AG04450 (cell line): ENCODE data around the gene LOXL4. TPM values are rescaled to one million over a fixed set of nuclear protein-coding genes. Genes with fewer than 3 reads are reported as not detected.

Source experiments
- CTCF ChIA-PET: fragments of 300-600, 350-600 bp; formaldehyde crosslinking; extraction: SDS; loops from one replicate; lab custom pipeline; 2022; ENCODE audit warnings: antibody characterized with exemption, inconsistent platforms; lab: Charles Lee
- POLR2A ChIA-PET: fragments of 350-600 bp; formaldehyde crosslinking; extraction: SDS; loops from one replicate; lab custom pipeline; 2021; ENCODE audit warnings: antibody characterized with exemption, inconsistent platforms; lab: Yijun Ruan, JAX
- DNase-seq: peaks from one replicate; pipeline ENCODE4 v3.0.0-alpha.2; 2011; ENCODE audit warnings: low read depth, low spot score
- H3K27ac ChIP-seq: one replicate; pipeline ENCODE4 v1.5.1; 2012; ENCODE audit warnings: low read depth, low read length, control low read depth
- H3K27me3 ChIP-seq: one replicate; pipeline ENCODE4 v1.6.0; 2012; ENCODE audit warnings: low read length; ENCODE audit not compliant: control insufficient read depth, insufficient read depth
- H3K4me3 ChIP-seq: 2 replicates; pipeline ENCODE4 v1.5.1; 2011; ENCODE audit warnings: mild to moderate bottlenecking, low read depth, low read length, control low read depth
- H3K9me3 ChIP-seq: 2 replicates; pipeline ENCODE4 v1.5.1; 2012; ENCODE audit warnings: low read length; ENCODE audit not compliant: control insufficient read depth, insufficient read depth
- polyA plus RNA-seq: library from polyadenylated mRNA; depleted of rRNA; stranded (reverse); fragments of >200 nt; gene quantifications from 2 replicates; pipeline ENCODE4 v1.2.3, GENCODE V29; 2011
- TF ChIP-seq, protein P1 (sequence below): IDR thresholded peaks from 2 replicates; pipeline ENCODE4 v1.5.1; 2011; ENCODE audit warnings: low read depth, low read length, control low read depth, inconsistent platforms

The LOXL4 gene
- polyA plus RNA-seq, 1 experiment, result 41.0 TPM

DNA sequence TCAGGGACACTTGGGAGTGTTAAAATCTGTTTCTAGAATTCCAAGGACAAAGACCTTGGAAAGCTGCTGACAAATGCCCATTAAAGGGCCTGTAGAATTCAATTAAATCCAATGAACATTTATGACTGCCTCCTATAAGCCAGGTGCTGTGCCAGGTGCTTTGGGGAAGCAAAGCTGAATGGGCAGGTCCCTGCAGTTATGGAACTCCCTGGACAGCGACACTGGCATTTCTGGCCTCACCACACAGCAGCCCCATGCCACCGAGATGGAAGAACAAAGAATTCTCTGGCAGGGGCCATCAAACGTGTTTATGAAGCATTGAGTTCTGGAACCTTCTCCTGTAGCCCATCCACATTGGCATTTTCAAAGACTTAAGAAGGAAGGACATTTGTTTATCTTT is 45.6 kb upstream of the LOXL4 start:
- ChIA-PET CTCF (interaction anchor here (1.5 to 4.2 kb wide), 2 partner anchors 10 to 144 kb away, joined by 6 to 30 read pairs; no protein-coding TSS in a partner anchor), POLR2A (no interaction called here)
- no peak for DNase-seq
- H3K9me3 ChIP-seq, result peaks cover 6% of the 10 kb centered on the region; the same call in 1 of the 2 replicates
- TF ChIP-seq, protein P1, sequence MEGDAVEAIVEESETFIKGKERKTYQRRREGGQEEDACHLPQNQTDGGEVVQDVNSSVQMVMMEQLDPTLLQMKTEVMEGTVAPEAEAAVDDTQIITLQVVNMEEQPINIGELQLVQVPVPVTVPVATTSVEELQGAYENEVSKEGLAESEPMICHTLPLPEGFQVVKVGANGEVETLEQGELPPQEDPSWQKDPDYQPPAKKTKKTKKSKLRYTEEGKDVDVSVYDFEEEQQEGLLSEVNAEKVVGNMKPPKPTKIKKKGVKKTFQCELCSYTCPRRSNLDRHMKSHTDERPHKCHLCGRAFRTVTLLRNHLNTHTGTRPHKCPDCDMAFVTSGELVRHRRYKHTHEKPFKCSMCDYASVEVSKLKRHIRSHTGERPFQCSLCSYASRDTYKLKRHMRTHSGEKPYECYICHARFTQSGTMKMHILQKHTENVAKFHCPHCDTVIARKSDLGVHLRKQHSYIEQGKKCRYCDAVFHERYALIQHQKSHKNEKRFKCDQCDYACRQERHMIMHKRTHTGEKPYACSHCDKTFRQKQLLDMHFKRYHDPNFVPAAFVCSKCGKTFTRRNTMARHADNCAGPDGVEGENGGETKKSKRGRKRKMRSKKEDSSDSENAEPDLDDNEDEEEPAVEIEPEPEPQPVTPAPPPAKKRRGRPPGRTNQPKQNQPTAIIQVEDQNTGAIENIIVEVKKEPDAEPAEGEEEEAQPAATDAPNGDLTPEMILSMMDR, result no peak
- H3K4me3 ChIP-seq, result no peak overlapping the region
- no peak overlapping the region for H3K27ac ChIP-seq
- no peaks in the 10 kb centered on the region for H3K27me3 ChIP-seq

DNA sequence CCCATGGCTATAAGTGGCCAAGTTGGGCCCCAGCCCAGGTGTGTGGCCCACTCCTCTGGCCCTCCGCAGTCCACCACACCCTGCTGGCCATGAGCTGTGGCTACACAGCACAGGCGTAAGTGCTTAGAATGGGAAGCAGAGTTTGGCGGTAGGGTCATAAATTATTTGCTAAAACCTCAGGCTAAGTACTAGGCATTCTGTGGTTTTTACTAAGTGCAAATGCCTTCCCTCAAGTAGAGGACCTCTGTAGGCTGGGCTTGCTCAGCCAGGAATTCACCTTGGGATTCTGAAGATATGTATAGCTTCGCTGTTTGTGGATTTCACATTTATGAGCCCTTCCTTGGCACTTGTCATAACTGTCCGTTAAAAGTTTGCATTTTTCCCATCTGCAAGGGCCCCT is 44.8 kb upstream of the LOXL4 start:
- ChIA-PET CTCF (interaction anchor here (4.2 kb wide), 1 partner anchor 143 kb away, joined by 30 read pairs; no protein-coding TSS in a partner anchor), POLR2A (no interaction called here)
- Histone ChIP-seq H3K4me3 (no peak overlapping the region), H3K27ac (no peak overlapping the region), H3K9me3 (0 out of 2 replicates have a peak, but pooled peaks cover under 1% of the 10 kb centered on the region), H3K27me3 (no peaks in the 10 kb centered on the region)
- DNase-seq, result no peak
- TF ChIP-seq, protein P1, result no peak

DNA sequence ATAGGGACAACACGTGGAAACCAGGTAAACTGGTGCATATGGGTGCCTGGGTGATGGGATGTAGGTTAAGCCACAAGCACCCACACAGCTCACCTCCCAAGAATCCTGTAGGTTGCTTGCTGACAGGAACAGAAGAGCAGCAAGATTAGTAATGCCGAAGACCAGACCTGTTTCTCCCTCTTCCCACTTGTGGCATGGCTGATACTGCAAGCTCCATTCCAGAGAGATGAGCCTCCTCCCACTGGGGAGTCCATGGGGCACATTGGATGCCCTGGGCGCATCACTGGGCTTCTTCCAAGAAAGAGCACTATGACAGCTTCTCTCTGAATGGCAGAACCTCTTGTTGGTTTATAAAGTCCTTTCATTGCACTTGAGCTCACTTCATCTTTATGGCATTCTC is 44.4 kb upstream of the LOXL4 start:
- TF ChIP-seq, protein P1, result no peak
- ChIA-PET POLR2A (no interaction called here), CTCF (interaction anchor here (4.2 to 4.4 kb wide), 2 partner anchors 65 to 142 kb away, joined by 30 to 63 read pairs; no protein-coding TSS in a partner anchor)
- Histone ChIP-seq H3K27me3 (no peaks in the 10 kb centered on the region), H3K27ac (no peak overlapping the region), H3K9me3 (no peaks in the 10 kb centered on the region), H3K4me3 (no peak overlapping the region)
- DNase-seq, result no peak

DNA sequence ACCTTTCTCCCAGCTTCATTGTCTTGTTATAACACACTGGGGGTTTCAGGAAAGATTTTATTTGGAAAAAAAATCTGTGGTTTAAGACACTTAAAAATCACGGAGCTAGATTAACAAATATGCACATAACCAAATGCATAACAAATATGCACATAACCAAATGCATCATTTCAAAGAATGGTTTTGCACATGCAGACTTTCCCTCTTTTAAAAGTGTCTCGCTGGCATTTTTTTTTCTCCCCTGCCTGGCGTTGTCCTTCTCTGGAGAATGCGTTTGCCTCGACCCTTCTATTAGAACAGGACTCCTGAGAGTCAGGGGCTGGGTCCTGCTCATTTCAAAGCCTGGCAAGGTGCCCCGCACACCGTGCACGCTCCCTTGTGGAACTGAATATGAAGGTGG is 42.7 kb upstream of the LOXL4 start:
- ChIA-PET POLR2A (no interaction called here), CTCF (interaction anchor here (2.2 to 4.4 kb wide), 11 partner anchors 12 to 141 kb away, joined by 10 to 111 read pairs (median 29); no protein-coding TSS in a partner anchor)
- Histone ChIP-seq H3K27me3 (no peaks in the 10 kb centered on the region), H3K4me3 (no peak overlapping the region), H3K9me3 (peaks cover 4% of the 10 kb centered on the region; the same call in 1 of the 2 replicates), H3K27ac (no peak overlapping the region)
- no peak for DNase-seq
- TF ChIP-seq, protein P1, result no peak
